Activated T-cell treated with anti-CD3 and anti-CD28 coated beads, Interleukin-2, amount 50 U/mL, for 4 hours (primary cell): Measurements from ENCODE around the gene TK1. TPM values are rescaled to one million over a fixed set of nuclear protein-coding genes. Genes with fewer than 3 reads are reported as not detected.
A peak's percentile ranks its signal among the peaks of the same experiment; 100 is the strongest.

Experiments
- ATAC-seq, 2 donors: fragments of 200-7000 bp; cut with Tn5 transposase; one replicate each; pipeline ENCODE4 v1.10.0; 2021
- DNase-seq: peaks from one replicate; pipeline ENCODE4 v3.0.0-alpha.2; 2020
- H3K27me3 Mint-ChIP-seq: one replicate; pipeline ENCODE4 v1.8.0; 2021; ENCODE audit warnings: low read depth, mixed read lengths
- H3K36me3 Mint-ChIP-seq: one replicate; pipeline ENCODE4 v1.8.0; 2022; ENCODE audit warnings: mixed read lengths; ENCODE audit not compliant: insufficient read depth
- H3K4me1 Mint-ChIP-seq: one replicate; pipeline ENCODE4 v1.8.0; 2021; ENCODE audit warnings: low read depth, mixed read lengths
- H3K4me3 Mint-ChIP-seq: one replicate; pipeline ENCODE4 v1.8.0; 2021; ENCODE audit warnings: mild to moderate bottlenecking, moderate library complexity, mixed read lengths
- H3K9me3 Mint-ChIP-seq: one replicate; pipeline ENCODE4 v1.8.0; 2021; ENCODE audit warnings: mixed read lengths
- total RNA-seq, 3 donors: library from RNA; stranded (reverse); gene quantifications; one replicate each; pipeline ENCODE4 v1.2.1, GENCODE V29; 2021

TK1 gene
- total RNA-seq, 3 donors from 2014 or later, result 23.0 to 30.3 (median 26.8) TPM

DNA sequence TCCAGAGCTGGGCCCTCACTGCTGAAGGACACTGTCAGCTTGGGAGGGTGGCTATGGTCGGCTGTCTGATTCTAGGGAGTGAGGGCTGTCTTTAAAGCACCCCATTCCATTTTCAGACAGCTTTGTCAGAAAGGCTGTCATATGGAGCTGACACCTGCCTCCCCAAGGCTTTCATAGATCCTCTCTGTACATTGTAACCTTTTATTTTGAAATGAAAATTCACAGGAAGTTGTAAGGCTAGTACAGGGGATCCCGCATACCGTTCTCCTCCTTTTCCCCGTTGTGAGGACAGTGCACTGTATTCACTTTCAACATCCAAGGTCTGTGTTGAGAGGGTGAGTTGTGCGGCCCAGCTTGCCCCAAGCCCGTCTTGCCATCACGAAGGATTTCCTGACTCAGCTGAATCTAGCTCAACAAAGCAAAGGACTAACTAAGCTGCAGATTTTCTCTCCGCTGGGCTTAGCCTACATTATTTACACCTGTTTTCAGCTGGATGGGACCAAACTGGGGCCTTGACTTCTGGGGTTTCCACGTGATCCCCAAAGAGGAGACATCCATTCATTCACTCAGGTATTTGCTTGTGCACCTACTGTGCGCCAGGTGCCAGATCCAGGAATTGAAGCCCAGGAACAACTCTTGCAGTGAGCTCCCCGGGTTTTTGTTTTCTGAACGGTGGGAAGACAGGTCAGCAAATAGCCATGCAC, 39.4 kb upstream of the TK1 start:
- ATAC-seq (no peak), DNase-seq (no peak)
- Mint-ChIP-seq H3K36me3 (no peaks in the 10 kb centered on the region), H3K4me1 (peaks cover 8% of the 10 kb centered on the region), H3K9me3 (no peaks in the 10 kb centered on the region), H3K27me3 (peaks cover 13% of the 10 kb centered on the region), H3K4me3 (no peak overlapping the region)

DNA sequence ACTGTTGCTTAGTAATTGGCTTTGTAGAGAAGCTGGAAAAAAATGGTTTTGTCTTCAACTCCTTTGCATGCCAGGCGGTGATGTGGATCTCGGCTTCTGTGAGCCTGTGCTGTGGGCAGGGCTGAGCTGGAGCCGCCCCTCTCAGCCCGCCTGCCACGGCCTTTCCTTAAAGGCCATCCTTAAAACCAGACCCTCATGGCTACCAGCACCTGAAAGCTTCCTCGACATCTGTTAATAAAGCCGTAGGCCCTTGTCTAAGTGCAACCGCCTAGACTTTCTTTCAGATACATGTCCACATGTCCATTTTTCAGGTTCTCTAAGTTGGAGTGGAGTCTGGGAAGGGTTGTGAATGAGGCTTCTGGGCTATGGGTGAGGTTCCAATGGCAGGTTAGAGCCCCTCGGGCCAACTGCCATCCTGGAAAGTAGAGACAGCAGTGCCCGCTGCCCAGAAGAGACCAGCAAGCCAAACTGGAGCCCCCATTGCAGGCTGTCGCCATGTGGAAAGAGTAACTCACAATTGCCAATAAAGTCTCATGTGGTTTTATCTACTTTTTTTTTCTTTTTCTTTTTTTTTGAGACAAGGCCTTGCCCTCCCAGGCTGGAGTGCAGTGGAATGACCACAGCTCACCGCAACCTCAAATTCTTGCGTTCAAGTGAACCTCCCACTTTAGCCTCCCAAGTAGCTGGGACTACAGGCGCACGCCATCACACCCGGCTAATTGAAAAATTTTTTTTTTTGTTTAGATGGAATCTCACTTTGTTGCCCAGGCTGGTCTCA, 38.4 kb upstream of the TK1 start:
- DNase-seq, result no peak
- H3K4me1 Mint-ChIP-seq, result peaks cover 8% of the 10 kb centered on the region
- no peak overlapping the region for H3K4me3 Mint-ChIP-seq
- H3K36me3 Mint-ChIP-seq, result no peaks in the 10 kb centered on the region
- no peaks in the 10 kb centered on the region for H3K9me3 Mint-ChIP-seq
- H3K27me3 Mint-ChIP-seq, result peaks cover 5% of the 10 kb centered on the region
- ATAC-seq, result no peak

DNA sequence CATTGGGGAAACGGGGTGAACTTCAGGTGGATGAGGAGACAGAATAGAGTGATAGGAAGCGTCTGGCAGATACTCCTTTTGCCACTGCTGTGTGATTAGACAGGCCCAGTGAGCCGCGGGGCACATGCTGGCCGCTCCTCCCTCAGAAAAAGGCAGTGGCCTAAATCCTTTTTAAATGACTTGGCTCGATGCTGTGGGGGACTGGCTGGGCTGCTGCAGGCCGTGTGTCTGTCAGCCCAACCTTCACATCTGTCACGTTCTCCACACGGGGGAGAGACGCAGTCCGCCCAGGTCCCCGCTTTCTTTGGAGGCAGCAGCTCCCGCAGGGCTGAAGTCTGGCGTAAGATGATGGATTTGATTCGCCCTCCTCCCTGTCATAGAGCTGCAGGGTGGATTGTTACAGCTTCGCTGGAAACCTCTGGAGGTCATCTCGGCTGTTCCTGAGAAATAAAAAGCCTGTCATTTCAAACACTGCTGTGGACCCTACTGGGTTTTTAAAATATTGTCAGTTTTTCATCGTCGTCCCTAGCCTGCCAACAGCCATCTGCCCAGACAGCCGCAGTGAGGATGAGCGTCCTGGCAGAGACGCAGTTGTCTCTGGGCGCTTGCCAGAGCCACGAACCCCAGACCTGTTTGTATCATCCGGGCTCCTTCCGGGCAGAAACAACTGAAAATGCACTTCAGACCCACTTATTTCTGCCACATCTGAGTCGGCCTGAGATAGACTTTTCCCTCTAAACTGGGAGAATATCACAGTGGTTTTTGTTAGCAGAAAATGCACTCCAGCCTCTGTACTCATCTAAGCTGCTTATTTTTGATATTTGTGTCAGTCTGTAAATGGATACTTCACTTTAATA, 37.6 kb upstream of the TK1 start:
- H3K4me3 Mint-ChIP-seq, result no peak overlapping the region
- H3K9me3 Mint-ChIP-seq, result no peaks in the 10 kb centered on the region
- ATAC-seq (no peak), DNase-seq (no peak)
- H3K36me3 Mint-ChIP-seq, result no peaks in the 10 kb centered on the region
- peaks cover 5% of the 10 kb centered on the region for H3K27me3 Mint-ChIP-seq
- peaks cover 8% of the 10 kb centered on the region for H3K4me1 Mint-ChIP-seq

DNA sequence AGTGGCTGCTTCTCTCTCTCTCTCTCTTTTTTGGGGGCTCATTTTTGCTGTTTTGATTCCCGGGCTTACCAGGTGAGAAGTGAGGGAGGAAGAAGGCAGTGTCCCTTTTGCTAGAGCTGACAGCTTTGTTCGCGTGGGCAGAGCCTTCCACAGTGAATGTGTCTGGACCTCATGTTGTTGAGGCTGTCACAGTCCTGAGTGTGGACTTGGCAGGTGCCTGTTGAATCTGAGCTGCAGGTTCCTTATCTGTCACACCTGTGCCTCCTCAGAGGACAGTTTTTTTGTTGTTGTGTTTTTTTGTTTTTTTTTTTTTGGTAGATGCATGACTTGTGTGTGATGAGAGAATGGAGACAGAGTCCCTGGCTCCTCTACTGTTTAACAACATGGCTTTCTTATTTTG, 36.9 kb upstream of the TK1 start:
- peaks cover 8% of the 10 kb centered on the region for H3K4me1 Mint-ChIP-seq
- H3K9me3 Mint-ChIP-seq, result no peaks in the 10 kb centered on the region
- ATAC-seq (no peak), DNase-seq (no peak)
- no peak overlapping the region for H3K4me3 Mint-ChIP-seq
- peaks cover 2% of the 10 kb centered on the region for H3K27me3 Mint-ChIP-seq
- no peaks in the 10 kb centered on the region for H3K36me3 Mint-ChIP-seq

DNA sequence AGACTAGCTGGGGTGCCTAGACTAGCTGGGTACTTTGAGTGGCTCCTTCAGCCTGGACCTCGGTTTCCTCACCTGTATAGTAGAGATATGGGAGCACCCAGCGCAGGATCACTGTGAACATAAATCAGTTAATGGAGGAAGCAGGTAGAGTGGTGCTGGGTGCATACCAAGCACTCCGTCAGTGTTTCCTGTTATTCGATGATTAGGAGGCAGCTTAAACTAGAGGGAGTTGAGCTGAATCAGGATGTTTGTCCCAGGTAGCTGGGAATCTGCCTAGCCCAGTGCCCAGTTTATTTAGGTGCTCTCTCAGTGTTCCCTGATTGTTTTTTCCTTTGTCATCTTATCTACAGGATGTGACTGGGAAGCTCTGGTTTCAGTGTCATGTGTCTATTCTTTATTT, 36.2 kb upstream of the TK1 start:
- H3K4me3 Mint-ChIP-seq, result no peak overlapping the region
- H3K27me3 Mint-ChIP-seq, result peaks cover 2% of the 10 kb centered on the region
- no peaks in the 10 kb centered on the region for H3K36me3 Mint-ChIP-seq
- H3K4me1 Mint-ChIP-seq, result peaks cover 8% of the 10 kb centered on the region
- ATAC-seq, result no peak
- H3K9me3 Mint-ChIP-seq, result no peaks in the 10 kb centered on the region
- no peak for DNase-seq

DNA sequence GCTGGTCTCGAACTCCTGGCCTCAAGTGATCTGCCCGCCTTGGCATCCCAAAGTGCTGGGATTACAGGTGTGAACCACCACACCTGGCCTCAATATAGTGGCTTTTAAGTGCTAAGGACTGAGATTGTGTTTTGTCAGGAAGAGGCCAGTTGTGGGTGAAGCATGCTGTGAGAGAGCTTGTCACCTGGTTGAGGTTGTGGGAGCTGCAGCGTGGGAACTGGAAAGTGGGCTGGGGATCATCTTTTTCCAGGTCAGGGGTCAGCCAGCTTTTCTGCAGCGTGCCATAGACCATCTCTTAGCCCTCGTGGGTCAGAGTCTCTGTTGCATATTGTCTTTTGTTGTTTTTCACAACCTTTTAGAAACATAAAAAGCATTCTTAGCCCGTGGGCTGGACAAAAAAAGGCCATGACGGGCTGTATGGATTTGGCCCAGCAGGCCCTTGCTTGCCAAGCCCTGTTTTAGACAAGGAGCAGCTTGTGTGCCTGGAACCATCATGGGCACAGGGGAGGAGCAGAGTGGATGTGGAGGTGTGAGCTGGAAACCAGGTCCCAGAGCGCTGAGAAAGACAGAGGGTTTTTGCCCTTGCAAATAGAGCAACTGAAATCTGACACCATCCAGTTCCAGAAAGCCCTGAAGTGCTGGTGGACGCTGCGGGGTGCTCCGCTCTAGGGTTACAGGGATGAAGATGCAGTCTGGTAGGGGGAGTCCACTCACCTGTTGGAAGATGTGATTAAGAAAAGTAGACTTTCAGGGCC, 32.7 kb upstream of the TK1 start:
- Mint-ChIP-seq H3K36me3 (no peaks in the 10 kb centered on the region), H3K4me1 (peaks cover 6% of the 10 kb centered on the region), H3K27me3 (no peaks in the 10 kb centered on the region), H3K4me3 (no peak overlapping the region), H3K9me3 (no peaks in the 10 kb centered on the region)
- ATAC-seq (no peak), DNase-seq (no peak)

DNA sequence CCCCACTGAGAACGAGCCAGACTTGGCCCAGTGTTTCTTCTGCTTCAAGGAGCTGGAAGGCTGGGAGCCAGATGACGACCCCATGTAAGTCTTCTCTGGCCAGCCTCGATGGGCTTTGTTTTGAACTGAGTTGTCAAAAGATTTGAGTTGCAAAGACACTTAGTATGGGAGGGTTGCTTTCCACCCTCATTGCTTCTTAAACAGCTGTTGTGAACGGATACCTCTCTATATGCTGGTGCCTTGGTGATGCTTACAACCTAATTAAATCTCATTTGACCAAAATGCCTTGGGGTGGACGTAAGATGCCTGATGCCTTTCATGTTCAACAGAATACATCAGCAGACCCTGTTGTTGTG, 27.8 kb upstream of the TK1 start:
- Mint-ChIP-seq H3K4me3 (peak overlapping the region; percentile 78), H3K36me3 (no peaks in the 10 kb centered on the region), H3K4me1 (peaks cover 2% of the 10 kb centered on the region), H3K9me3 (no peaks in the 10 kb centered on the region), H3K27me3 (no peaks in the 10 kb centered on the region)
- no peak for ATAC-seq
- DNase-seq, result no peak

DNA sequence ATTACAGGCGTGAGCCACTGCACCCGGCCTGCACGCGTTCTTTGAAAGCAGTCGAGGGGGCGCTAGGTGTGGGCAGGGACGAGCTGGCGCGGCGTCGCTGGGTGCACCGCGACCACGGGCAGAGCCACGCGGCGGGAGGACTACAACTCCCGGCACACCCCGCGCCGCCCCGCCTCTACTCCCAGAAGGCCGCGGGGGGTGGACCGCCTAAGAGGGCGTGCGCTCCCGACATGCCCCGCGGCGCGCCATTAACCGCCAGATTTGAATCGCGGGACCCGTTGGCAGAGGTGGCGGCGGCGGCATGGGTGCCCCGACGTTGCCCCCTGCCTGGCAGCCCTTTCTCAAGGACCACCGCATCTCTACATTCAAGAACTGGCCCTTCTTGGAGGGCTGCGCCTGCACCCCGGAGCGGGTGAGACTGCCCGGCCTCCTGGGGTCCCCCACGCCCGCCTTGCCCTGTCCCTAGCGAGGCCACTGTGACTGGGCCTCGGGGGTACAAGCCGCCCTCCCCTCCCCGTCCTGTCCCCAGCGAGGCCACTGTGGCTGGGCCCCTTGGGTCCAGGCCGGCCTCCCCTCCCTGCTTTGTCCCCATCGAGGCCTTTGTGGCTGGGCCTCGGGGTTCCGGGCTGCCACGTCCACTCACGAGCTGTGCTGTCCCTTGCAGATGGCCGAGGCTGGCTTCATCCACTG, 27.3 kb upstream of the TK1 start, which contains the start of gene BIRC5:
Gene BIRC5 (plus strand): TSS at position 238 of the 690 bp plus-strand sequence. CDS start 64 bp downstream, at position 302.
- Mint-ChIP-seq H3K27me3 (no peaks in the 10 kb centered on the region), H3K4me1 (peaks cover 2% of the 10 kb centered on the region), H3K4me3 (peak within 1 kb of the TSS; percentile 78), H3K36me3 (no peaks in the 10 kb centered on the region), H3K9me3 (no peaks in the 10 kb centered on the region)
- peak; percentile 100 for ATAC-seq
- DNase-seq, result peak; percentile 87

DNA sequence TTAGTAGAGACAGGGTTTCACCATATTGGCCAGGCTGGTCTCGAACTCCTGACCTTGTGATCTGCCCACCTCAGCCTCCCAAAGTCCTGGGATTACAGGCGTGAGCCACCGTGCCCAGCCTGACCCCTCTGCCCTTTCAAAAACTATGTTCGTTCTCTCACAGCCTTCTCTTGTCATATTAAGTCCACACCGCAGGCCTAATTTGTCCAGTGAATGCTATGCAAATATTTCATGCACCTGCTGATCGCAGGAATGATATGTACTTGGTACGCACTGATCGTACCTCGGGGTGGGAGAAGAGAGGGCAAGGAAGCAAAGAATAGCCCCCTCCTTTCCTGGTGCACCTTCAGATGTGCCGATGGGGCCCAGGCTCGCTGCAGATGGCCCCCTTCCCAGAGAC, 24.2 kb upstream of the TK1 start:
- no peaks in the 10 kb centered on the region for H3K27me3 Mint-ChIP-seq
- no peaks in the 10 kb centered on the region for H3K36me3 Mint-ChIP-seq
- DNase-seq (no peak), ATAC-seq (no peak)
- H3K9me3 Mint-ChIP-seq, result no peaks in the 10 kb centered on the region
- H3K4me1 Mint-ChIP-seq, result peaks cover 2% of the 10 kb centered on the region
- no peak overlapping the region for H3K4me3 Mint-ChIP-seq

DNA sequence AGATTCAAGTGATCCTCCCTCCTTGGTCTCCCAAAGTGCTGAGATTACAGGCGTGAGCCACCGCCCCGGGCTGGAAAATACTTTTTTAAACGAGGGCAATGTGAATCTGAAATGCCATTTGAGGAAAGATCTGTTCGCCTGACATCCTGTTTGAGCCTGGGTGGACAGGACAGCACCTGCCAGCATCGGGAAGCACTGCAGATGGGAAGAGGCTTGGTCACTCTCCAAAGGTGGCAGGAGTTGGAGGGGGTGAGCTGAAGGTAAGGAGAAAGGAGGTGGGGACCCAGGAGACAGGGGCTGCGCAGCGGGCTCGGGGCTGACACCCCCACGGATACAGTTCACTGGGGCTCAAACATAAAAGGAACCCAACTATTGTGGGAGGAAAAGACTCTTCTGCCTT, 23.3 kb upstream of the TK1 start:
- Mint-ChIP-seq H3K4me1 (peaks cover 2% of the 10 kb centered on the region), H3K4me3 (no peak overlapping the region), H3K9me3 (no peaks in the 10 kb centered on the region), H3K27me3 (no peaks in the 10 kb centered on the region), H3K36me3 (no peaks in the 10 kb centered on the region)
- ATAC-seq (no peak), DNase-seq (no peak)

DNA sequence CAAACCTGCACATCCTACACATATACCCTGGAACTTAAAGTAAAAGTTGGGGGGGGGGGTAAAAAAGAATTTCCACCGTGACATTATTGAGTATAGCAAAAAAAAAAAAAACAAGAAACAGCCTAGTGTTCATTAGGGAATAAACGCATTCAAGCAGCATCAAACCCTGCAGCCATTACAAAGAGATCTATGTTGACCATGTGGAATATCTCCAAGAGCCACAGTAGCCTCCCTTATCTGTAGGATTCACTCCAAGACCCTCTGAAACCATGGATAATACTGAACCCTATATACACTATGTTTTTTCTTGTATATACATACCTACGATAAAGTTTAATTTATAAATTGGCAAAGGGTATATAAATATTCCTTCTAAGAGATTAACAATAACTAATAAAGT, 21.6 kb upstream of the TK1 start:
- Mint-ChIP-seq H3K9me3 (no peaks in the 10 kb centered on the region), H3K27me3 (no peaks in the 10 kb centered on the region), H3K4me1 (no peaks in the 10 kb centered on the region), H3K4me3 (no peak overlapping the region), H3K36me3 (no peaks in the 10 kb centered on the region)
- DNase-seq (no peak), ATAC-seq (no peak)

DNA sequence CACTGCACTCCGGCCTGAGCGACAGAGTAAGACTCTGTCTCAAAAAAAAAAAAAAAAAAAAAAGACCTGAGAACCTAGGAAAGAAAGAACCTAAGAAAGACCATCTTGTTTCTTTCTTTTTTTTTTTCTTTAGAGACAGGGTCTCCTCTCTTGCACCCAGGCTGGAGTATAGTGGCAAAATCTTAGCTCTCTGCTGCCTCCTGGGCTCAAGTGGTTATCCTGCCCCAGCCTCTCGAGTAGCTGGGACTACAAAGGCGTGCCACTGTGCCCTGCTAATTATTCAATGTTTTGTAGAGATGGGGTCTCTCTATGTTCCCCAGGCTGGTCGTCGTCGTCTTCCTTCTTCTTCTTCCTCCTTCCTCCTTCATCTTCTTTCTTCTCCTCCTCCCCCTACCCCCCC, 19.4 kb upstream of the TK1 start:
- no peak for ATAC-seq
- no peaks in the 10 kb centered on the region for H3K36me3 Mint-ChIP-seq
- H3K27me3 Mint-ChIP-seq, result no peaks in the 10 kb centered on the region
- no peaks in the 10 kb centered on the region for H3K9me3 Mint-ChIP-seq
- no peaks in the 10 kb centered on the region for H3K4me1 Mint-ChIP-seq
- DNase-seq, result no peak
- H3K4me3 Mint-ChIP-seq, result no peak overlapping the region

DNA sequence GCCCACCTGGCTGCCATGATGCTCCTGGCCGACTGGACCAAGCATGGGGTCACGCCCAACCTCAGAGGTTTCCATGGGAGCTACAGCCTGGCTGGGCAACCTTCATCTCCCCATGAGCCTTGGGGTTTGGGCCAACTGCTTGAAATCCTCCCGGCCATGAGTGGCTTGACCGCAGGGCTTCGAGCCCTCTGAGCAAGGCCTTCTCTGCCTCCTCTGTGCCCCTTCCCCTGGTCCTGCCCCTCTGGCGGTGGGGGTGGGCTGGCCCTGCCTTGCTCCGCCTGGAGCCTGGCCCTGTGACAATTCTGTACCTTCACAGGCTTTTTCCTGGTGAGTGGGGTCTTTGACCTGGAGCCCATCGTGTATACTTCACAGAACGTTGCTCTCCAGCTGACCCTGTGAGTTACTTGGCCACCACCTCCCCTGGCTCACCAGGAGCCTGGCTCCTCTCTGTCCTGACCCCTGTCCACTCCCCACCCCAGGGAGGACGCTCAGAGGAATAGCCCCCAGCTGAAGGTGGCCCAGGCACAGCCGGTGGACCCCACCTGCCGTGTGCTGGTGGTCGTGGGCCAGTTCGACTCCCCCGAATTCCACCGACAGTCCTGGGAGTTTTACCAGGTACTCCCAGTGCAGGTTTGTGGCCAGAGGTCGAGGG, 18.4 kb upstream of the TK1 start:
- DNase-seq (no peak), ATAC-seq (no peak)
- Mint-ChIP-seq H3K27me3 (no peaks in the 10 kb centered on the region), H3K4me1 (no peaks in the 10 kb centered on the region), H3K36me3 (no peaks in the 10 kb centered on the region), H3K4me3 (no peak overlapping the region), H3K9me3 (no peaks in the 10 kb centered on the region)
